ENCODE data around the gene OTUB1.

The OTUB1 gene

DNA sequence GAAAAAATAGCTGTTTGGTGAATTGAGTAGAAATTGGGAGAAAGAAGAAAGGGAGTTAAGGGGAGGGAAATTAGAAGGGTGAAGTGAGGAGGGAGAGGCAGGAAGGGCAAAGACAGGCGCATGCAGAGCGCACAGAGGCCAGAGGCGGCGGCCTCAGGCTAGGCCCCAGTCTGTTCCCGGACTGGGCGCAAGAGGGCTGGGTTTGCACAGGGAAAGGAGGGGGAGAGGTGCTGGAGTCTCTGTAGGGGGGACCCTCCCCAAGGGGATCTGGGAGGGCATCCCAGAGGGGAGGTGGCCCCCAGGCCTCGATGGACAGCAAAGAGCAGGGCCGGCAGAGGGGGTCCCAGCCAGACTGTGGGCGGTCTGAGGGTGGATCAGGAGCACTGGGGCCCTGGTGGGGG lies 48.2 kb downstream of the OTUB1 start:
- H3K4me3 ChIP-seq (ENCODE audit: insufficient read depth, low read depth, low read length, poor library complexity, severe bottlenecking), result no peak overlapping the region
- no peak overlapping the region for H3K27ac ChIP-seq (ENCODE audit: insufficient read depth, low read length, poor library complexity, severe bottlenecking)
- no peak for DNase-seq
- H3K4me1 ChIP-seq (ENCODE audit: control insufficient read depth, insufficient read depth, low read length, poor library complexity, severe bottlenecking), result peaks cover 10% of the 10 kb centered on the region
- H3K9me3 ChIP-seq (ENCODE audit: control insufficient read depth, low read length), result no peaks in the 10 kb centered on the region
- peaks cover 27% of the 10 kb centered on the region for H3K27me3 ChIP-seq (replicated peaks; ENCODE audit: control insufficient read depth, insufficient read depth, low read length, poor library complexity, severe bottlenecking)
- no peaks in the 10 kb centered on the region for H3K36me3 ChIP-seq (ENCODE audit: control insufficient read depth, insufficient read depth, low read length)

DNA sequence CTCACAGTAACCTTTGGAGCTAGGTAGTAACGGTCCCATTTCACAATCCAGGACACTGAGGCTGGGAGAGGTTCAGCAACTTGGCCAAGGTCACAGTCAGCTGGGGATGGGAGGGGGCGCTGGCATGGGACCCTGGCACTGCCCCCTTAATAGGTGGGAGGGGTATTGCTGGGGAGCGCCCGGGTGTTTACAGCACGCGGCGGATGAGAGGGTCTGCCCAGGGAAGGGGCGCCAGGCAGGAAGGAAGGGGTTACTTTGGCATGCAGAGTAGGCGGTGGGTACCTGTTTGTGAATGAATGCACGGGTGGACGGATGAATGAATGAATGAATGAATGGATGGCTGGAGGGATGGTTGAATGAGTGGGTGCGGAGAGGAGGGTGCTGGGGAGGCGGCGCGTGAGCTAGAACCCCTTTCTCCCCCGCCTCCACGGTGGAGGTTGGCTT lies 48.9 kb downstream of the OTUB1 start:
- DNase-seq, result no peak
- Histone ChIP-seq H3K27ac (ENCODE audit: insufficient read depth, low read length, poor library complexity, severe bottlenecking) (no peak overlapping the region), H3K36me3 (ENCODE audit: control insufficient read depth, insufficient read depth, low read length) (no peaks in the 10 kb centered on the region), H3K9me3 (ENCODE audit: control insufficient read depth, low read length) (no peaks in the 10 kb centered on the region), H3K4me1 (ENCODE audit: control insufficient read depth, insufficient read depth, low read length, poor library complexity, severe bottlenecking) (peaks cover 10% of the 10 kb centered on the region), H3K27me3 (replicated peaks; ENCODE audit: control insufficient read depth, insufficient read depth, low read length, poor library complexity, severe bottlenecking) (peaks cover 27% of the 10 kb centered on the region), H3K4me3 (ENCODE audit: insufficient read depth, low read depth, low read length, poor library complexity, severe bottlenecking) (no peak overlapping the region)

DNA sequence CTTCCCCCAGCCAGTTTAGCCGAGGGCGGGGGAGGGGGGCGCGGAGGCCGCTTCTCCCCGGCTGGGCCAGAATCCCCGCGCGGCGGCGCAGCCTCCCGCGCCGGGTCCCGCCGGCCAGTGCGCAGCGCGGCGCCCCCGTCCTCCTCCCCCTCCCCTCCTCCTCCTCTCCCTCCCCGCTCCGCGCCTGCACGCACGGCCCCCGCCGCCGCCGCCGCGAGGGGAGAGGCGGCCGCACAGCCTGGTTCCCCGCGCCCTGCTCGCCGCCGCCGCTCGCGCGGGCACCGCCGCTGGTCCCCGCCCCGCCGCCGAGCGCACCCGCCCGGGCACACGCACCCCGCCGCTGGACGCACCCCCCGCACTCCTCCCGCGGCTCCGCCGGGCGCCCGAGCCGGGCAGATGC lies 49.3 kb downstream of the OTUB1 start, which contains the start of gene FLRT1:
Gene FLRT1 (plus strand): TSS at position 356 of the 400 bp plus-strand sequence. CDS start 80,337 bp downstream, outside the sequence.
- Histone ChIP-seq H3K27ac (ENCODE audit: insufficient read depth, low read length, poor library complexity, severe bottlenecking) (no peak within 1 kb of the TSS), H3K9me3 (ENCODE audit: control insufficient read depth, low read length) (no peaks in the 10 kb centered on the region), H3K27me3 (replicated peaks; ENCODE audit: control insufficient read depth, insufficient read depth, low read length, poor library complexity, severe bottlenecking) (peaks cover 27% of the 10 kb centered on the region), H3K36me3 (ENCODE audit: control insufficient read depth, insufficient read depth, low read length) (no peaks in the 10 kb centered on the region), H3K4me1 (ENCODE audit: control insufficient read depth, insufficient read depth, low read length, poor library complexity, severe bottlenecking) (peaks cover 10% of the 10 kb centered on the region), H3K4me3 (ENCODE audit: insufficient read depth, low read depth, low read length, poor library complexity, severe bottlenecking) (no peak within 1 kb of the TSS)
- DNase-seq, result no peak

DNA sequence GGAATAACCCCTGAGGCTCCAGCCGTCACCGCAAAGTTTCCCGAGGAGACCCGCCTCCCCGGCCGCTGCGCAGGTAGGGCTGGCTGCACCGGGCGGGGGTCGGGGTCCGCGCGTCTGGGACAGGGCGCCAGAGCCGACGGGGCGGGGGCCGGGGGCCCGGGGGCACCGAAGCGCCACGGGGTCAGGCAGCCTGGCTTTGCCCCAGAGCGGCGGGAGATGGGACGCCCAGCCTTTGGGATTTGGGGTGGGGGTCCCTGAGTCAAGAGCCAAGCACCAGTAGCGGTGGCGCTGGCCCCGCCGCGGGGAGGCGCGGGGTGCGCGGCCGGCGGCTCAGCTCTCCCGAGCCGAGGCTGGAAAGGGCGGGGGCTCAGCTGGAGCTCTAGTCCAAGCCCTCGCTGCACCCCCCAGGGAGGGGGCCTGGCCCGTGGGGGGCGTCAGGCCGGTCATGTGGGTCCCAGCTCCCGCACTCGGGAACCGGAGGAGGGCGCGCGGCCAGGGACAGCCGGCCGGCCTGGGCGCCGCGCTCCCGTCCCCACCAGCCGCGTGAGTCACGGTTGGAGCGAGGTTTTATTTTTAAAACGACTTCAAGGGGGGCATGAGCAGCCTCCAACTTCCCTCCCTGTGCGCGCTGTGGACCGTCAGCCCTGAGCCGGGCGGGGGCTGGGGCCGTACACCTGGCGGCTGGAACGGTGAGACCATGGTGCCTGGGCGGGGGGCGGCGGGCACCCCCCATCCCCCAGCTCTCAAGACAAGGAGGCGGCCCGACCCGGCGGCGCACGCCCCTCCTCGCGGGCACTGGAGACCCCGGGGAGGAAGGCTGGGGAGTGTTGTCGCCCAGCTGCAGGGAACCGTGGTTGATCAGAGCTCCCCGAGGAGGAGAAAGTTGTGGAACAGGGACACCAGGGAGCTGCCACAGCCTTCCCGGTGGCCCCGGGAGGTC lies 50.1 kb downstream of the OTUB1 start:
- Histone ChIP-seq H3K27me3 (replicated peaks; ENCODE audit: control insufficient read depth, insufficient read depth, low read length, poor library complexity, severe bottlenecking) (peaks cover 27% of the 10 kb centered on the region), H3K9me3 (ENCODE audit: control insufficient read depth, low read length) (no peaks in the 10 kb centered on the region)

DNA sequence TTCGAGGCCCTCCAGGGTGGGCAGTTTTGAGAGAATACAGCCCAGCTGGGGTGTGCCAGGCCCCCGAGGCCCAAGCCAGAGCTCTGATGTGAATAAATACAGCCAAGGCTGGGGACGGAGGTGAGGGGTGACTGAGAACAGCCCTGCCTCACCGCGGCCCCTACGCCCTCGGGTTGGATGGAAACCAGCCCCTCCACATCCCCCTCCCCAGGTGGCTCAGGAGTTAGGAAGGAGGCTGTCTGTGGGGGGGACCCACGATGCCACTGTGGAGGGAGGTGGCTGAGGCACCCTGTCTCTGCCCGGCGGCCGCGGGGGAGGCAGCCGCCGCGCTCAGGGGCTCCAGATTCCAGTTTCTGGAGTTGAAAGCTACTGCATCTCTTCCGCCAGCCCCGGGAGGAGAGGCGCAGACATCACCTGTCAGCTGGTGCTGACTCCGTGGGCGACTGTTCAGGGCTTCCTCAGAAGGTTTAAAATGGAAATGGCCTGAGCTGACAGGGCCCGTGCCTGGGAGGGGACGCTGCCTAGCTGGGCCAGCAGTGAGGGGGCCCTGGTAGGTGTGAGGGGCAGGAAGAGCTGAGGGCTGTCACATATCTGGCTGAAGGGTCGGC lies 50.9 kb downstream of the OTUB1 start:
- Histone ChIP-seq H3K27ac (ENCODE audit: insufficient read depth, low read length, poor library complexity, severe bottlenecking) (no peak overlapping the region), H3K9me3 (ENCODE audit: control insufficient read depth, low read length) (no peaks in the 10 kb centered on the region), H3K4me1 (ENCODE audit: control insufficient read depth, insufficient read depth, low read length, poor library complexity, severe bottlenecking) (peaks cover 10% of the 10 kb centered on the region), H3K36me3 (ENCODE audit: control insufficient read depth, insufficient read depth, low read length) (no peaks in the 10 kb centered on the region), H3K4me3 (ENCODE audit: insufficient read depth, low read depth, low read length, poor library complexity, severe bottlenecking) (no peak overlapping the region), H3K27me3 (replicated peaks; ENCODE audit: control insufficient read depth, insufficient read depth, low read length, poor library complexity, severe bottlenecking) (peaks cover 27% of the 10 kb centered on the region)
- no peak for DNase-seq

More for the DNA sequence above, 50.1 kb downstream of the OTUB1 start:
- H3K36me3 ChIP-seq (ENCODE audit: control insufficient read depth, insufficient read depth, low read length), result no peaks in the 10 kb centered on the region
- DNase-seq, result no peak
- no peak overlapping the region for H3K27ac ChIP-seq (ENCODE audit: insufficient read depth, low read length, poor library complexity, severe bottlenecking)
- peaks cover 10% of the 10 kb centered on the region for H3K4me1 ChIP-seq (ENCODE audit: control insufficient read depth, insufficient read depth, low read length, poor library complexity, severe bottlenecking)
- H3K4me3 ChIP-seq (ENCODE audit: insufficient read depth, low read depth, low read length, poor library complexity, severe bottlenecking), result no peak overlapping the region

DNA sequence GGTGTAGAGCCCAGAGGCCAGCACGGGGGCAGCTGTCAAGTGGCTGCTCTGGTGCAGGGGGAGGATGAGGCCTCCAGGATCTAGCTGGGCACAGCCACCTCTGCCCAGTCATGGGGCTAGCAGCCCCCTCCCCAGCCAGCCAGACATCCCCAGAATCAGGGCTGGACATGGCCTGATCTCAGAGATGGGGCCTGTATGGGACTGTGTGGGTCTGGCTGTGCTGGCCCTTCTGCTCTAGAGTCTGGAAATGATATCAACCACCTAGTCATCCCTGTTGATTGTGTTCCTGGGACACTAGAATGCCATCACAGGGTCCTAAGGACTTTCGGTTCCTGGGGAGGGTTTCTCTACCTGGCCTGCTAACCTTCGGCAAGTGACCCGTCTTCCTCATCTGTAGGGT lies 52.3 kb downstream of the OTUB1 start:
- DNase-seq, result no peak
- Histone ChIP-seq H3K9me3 (ENCODE audit: control insufficient read depth, low read length) (no peaks in the 10 kb centered on the region), H3K36me3 (ENCODE audit: control insufficient read depth, insufficient read depth, low read length) (no peaks in the 10 kb centered on the region), H3K27me3 (replicated peaks; ENCODE audit: control insufficient read depth, insufficient read depth, low read length, poor library complexity, severe bottlenecking) (peaks cover 27% of the 10 kb centered on the region), H3K4me1 (ENCODE audit: control insufficient read depth, insufficient read depth, low read length, poor library complexity, severe bottlenecking) (peaks cover 10% of the 10 kb centered on the region), H3K4me3 (ENCODE audit: insufficient read depth, low read depth, low read length, poor library complexity, severe bottlenecking) (no peak overlapping the region), H3K27ac (ENCODE audit: insufficient read depth, low read length, poor library complexity, severe bottlenecking) (no peak overlapping the region)

DNA sequence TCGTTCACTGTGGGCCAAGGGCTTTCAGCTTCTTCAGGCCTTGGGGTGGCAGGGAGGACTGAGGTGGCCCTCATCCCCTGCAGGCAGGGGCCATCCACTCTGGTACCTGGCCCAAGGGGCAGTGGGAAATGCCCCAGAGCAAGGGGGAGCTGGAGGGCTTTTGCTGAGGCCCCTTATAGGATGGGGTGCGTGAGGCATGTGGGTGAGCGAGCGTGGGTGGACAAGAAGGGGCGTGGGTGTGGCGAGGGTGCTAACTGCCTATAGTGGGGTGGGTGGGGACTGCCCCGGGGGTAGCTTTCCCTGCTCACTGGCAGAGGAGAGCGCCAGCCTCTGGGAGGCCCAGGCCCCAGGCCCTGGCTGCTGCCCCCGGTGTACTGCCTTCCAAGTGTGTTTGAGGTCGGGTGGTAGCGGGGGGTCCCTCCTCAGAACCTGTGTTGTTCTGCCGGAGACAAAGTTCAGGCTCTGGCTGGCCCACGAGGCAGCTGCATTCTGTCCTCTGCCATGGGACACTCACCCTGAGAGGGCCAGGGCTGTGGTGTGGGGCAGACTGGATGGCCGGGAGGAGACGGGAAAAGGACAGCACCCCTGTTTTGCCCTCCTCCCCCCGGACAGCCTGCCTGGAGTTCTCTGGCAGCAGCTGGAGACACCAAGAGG lies 52.9 kb downstream of the OTUB1 start:
- Histone ChIP-seq H3K36me3 (ENCODE audit: control insufficient read depth, insufficient read depth, low read length) (no peaks in the 10 kb centered on the region), H3K4me3 (ENCODE audit: insufficient read depth, low read depth, low read length, poor library complexity, severe bottlenecking) (no peak overlapping the region), H3K9me3 (ENCODE audit: control insufficient read depth, low read length) (no peaks in the 10 kb centered on the region), H3K4me1 (ENCODE audit: control insufficient read depth, insufficient read depth, low read length, poor library complexity, severe bottlenecking) (peaks cover 10% of the 10 kb centered on the region), H3K27me3 (replicated peaks; ENCODE audit: control insufficient read depth, insufficient read depth, low read length, poor library complexity, severe bottlenecking) (peaks cover 27% of the 10 kb centered on the region), H3K27ac (ENCODE audit: insufficient read depth, low read length, poor library complexity, severe bottlenecking) (no peak overlapping the region)
- DNase-seq, result no peak

DNA sequence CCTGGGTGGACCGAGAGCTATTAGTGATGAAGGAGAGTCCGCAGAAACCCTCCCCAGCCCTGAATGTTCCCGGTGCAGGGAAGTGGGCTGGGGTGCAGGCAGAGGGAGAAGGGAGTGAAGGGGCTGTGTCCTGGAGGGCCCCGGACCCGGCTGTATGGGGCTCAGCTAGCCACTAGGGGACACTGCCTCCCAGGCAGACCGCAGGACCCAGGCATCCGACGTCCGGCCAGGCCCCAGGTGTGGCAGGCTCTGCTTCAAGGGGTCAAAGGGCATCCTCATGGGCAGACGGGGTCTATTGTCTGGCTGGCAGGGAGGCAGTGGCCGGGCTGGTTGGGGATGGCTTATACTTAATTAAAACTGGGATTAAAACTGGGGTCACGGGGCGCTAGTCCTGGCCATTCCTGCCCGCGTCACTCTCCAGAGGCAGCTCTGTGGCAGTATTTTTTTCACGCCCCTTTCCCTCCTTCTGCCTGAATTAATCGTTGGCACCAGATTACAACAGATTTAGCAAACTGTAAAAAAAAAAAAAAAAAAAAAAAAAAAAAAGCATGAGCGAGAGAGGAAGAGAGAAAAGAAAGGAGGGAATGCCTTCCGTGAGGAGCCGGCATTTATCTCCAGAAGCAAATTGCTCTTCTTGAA lies 54.6 kb downstream of the OTUB1 start:
- Histone ChIP-seq H3K27me3 (replicated peaks; ENCODE audit: control insufficient read depth, insufficient read depth, low read length, poor library complexity, severe bottlenecking) (peaks cover 15% of the 10 kb centered on the region), H3K27ac (ENCODE audit: insufficient read depth, low read length, poor library complexity, severe bottlenecking) (no peak overlapping the region), H3K4me3 (ENCODE audit: insufficient read depth, low read depth, low read length, poor library complexity, severe bottlenecking) (no peak overlapping the region), H3K4me1 (ENCODE audit: control insufficient read depth, insufficient read depth, low read length, poor library complexity, severe bottlenecking) (peaks cover 10% of the 10 kb centered on the region), H3K9me3 (ENCODE audit: control insufficient read depth, low read length) (no peaks in the 10 kb centered on the region), H3K36me3 (ENCODE audit: control insufficient read depth, insufficient read depth, low read length) (no peaks in the 10 kb centered on the region)
- DNase-seq, result no peak

DNA sequence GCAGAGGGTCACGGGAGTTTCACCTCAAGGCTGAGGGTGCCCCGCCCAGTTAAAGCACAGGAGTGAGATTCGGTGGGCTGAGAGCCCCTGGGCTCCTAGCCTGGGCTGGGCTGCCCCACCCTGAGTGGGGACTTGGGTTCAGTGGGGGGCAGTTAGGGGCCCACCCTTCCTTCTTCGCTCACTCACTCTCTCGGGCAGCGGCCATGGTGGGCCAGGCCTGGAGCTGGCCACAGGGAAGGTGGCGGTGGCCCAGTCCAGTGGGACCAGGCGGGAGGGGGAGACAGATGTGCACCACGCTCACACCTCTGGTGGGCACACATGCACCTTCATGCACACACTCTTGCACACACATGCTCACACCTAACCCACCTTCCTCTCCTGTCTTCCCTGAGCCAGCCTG lies 55.6 kb downstream of the OTUB1 start:
- H3K9me3 ChIP-seq (ENCODE audit: control insufficient read depth, low read length), result no peaks in the 10 kb centered on the region
- peaks cover 5% of the 10 kb centered on the region for H3K27me3 ChIP-seq (replicated peaks; ENCODE audit: control insufficient read depth, insufficient read depth, low read length, poor library complexity, severe bottlenecking)
- no peak overlapping the region for H3K4me3 ChIP-seq (ENCODE audit: insufficient read depth, low read depth, low read length, poor library complexity, severe bottlenecking)
- no peak overlapping the region for H3K27ac ChIP-seq (ENCODE audit: insufficient read depth, low read length, poor library complexity, severe bottlenecking)
- no peak for DNase-seq
- H3K4me1 ChIP-seq (ENCODE audit: control insufficient read depth, insufficient read depth, low read length, poor library complexity, severe bottlenecking), result peaks cover 1% of the 10 kb centered on the region
- no peaks in the 10 kb centered on the region for H3K36me3 ChIP-seq (ENCODE audit: control insufficient read depth, insufficient read depth, low read length)
